Right renal cortex interstitium (tissue), 3 donors: ENCODE results near the gene SERPINI2. TPM values are rescaled to one million over a fixed set of nuclear protein-coding genes. Genes with fewer than 3 reads are reported as not detected.
"Not testable (repeated sequence)": the region's sequence is repeated elsewhere in the genome, so short reads cannot be mapped to it uniquely, and the experiment has no call there.

ENCODE experiments used
- DNase-seq, 3 donors: peaks; one replicate each; pipeline ENCODE4 v3.0.0-alpha.2; 2013; ENCODE audit warnings: low read depth in 3 of 3, low spot score in 2 of 3
- polyA plus RNA-seq, 3 donors: library from polyadenylated mRNA; unstranded; fragments of 120-200 nt; gene quantifications; one replicate each; pipeline ENCODE4 v1.2.1, GENCODE V29; 2013; ENCODE audit not compliant: insufficient read length in 3 of 3

SERPINI2 gene
- polyA plus RNA-seq, 3 donors, result 0.78 to 1.1 (median 0.86) TPM

DNA sequence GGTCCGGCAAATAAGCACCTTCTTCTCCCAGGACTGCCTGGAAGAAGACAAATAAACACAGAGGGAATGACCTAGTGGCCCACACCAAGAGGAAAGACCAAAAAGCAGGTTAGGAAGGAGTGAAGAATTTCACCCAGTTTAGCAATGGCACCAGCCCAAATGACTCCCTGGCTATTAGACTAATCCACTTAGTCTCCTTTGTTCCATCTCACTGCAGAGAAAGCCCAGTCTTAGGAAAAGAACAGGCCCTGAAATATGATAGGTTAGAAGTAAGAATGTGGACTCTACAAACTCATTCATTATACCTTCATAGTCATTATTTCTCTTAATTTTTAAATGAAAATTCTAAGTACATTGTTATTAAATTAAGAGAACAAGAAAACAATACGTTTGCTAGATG, 23.2 kb downstream of the SERPINI2 start:
- DNase-seq, result no peak

DNA sequence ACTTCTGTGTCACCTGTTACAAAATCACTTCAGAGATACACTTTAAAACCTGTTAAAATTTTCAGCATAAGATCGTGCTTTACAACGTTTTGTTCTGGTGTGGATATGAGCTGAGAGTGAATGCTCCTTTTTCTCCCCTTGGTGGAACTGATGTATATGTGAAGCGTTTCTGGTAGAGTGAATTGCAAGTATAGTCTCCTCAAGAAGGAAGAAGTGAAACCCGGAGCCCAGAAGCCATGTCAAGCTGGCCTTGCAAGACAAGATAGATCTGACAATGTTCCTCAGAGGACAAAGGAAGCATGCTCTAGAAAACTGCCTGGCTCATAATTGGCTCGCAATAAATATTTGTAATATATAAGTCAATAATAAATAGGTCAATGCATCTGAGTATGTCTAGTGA, 23.6 kb downstream of the SERPINI2 start:
- no peak for DNase-seq

DNA sequence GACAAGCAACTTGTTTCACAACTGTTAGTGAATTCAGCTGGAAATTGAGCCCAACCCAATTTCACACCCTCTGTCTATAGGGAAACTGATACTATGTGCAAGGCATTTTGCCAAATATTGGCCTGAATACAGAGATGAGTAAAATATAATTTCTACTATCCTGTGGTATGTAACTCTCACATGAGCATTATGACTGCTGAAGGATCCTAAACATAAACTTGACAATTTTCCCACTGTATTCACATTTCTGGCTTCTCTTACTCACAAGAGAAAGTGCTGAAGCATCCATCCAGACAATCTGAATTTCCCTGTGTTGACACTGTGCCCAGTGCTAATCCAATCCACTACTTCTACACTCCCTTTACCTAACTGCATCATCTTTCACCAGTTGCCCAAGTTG, 28.4 kb downstream of the SERPINI2 start:
- DNase-seq, result no peak

DNA sequence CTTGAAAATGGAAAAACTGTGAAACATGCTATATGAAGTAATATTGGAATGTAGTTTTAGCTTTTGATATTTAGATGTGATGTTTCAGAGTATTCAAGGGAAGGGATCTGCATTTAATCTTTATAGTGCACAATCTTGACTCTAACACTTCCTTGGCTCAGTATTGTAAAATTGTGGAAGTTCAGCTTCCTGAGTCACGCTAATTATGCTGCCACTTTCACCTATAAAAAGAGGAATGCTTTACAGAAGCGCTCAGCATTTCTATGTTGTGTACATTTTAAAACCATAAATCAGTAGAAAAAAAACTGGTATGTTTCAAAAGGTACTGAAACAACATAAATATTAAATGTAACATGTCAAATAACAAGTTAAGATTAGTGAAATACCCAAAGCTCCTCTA, 32.6 kb downstream of the SERPINI2 start:
- DNase-seq, result no peak

DNA sequence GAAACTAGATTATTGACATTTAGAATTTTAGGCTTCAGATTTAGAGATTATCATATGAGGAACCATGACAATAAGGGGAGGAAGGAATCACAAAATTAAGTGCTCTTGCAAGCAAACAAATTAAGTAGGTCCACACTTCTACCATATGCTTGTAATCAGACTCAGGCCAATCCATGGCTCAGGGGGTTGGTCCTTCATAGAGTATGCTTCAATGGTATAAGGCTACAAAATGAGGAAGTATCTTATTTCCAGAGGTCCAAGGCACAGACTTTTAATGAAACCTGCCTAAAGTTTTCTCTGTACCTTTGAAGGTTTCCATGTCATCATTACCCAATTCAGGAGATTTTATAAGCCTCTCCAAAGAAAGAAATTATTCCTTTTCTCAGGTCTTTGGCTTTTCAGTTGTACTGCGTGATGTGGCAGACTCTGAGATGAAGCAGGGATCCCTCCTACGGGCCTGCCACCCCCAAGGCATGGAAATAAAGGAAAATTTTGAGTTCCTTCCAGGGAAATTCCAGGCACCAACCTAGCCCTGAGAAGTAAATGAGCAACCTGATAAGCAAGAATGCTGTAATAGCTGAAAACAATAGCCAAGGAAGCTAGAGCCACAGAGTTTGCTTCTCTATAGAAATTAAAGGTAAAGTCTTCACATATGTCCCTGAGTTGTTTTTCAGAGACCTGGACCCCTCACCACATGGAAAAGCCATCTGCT, 36.3 kb downstream of the SERPINI2 start:
- DNase-seq, result no peak

DNA sequence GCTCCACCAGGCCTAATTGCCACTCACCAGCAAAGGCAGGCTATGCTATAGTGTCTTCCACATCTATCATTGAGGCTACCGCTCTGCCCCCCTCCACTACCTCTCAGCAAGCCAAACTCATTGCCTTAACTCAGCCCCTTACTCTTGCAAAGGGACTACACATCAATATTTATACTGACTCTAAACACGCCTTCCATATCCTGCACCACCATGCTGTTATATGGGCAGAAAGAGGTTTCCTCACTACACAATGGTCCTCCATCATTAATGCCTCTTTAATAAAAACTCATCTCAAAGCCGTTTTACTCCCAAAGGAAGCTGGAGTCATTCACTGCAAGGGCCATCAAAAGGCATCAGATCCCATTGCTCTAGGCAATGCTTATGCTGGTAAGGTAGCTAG, 46.9 kb downstream of the SERPINI2 start:
- DNase-seq, result not testable (repeated sequence)

DNA sequence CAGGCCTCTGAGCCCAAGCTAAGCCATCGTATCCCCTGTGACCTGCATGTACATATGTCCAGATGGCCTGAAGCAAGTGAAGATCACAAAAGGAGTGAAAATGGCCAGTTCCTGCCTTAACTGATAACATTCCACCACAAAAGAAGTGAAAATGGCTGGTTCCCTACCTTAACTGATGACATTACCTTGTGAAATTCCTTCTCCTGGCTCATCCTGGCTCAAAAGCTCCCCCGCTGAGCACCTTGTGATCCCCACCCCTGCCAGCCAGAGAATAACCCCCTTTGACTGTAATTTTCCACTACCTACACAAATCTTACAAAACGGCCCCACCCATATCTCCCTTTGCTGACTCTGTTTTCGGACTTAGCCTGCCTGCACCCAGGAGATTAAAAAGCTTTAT, 51.4 kb downstream of the SERPINI2 start:
- not testable (repeated sequence) for DNase-seq

DNA sequence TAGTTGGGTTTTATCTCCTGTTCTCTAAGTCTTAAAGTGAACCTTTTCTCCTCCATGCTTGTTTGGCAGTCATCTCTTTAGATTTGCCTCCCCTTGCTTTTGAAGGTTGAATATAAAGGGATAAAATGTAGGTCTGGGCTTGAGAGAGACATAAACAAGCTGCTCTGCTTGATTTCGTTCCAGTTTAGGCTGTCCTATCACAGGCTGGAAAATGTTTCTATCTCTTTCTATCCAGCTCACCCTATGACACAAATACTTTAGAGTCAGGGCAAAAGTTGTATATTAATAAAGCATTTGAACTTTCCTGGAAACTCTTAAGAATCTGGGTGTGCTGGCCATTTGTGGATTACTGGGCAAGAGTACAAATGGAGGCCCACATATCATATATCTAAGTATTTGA, 64.2 kb downstream of the SERPINI2 start:
- peak in 1 of 3 donors; percentile 4 for DNase-seq

DNA sequence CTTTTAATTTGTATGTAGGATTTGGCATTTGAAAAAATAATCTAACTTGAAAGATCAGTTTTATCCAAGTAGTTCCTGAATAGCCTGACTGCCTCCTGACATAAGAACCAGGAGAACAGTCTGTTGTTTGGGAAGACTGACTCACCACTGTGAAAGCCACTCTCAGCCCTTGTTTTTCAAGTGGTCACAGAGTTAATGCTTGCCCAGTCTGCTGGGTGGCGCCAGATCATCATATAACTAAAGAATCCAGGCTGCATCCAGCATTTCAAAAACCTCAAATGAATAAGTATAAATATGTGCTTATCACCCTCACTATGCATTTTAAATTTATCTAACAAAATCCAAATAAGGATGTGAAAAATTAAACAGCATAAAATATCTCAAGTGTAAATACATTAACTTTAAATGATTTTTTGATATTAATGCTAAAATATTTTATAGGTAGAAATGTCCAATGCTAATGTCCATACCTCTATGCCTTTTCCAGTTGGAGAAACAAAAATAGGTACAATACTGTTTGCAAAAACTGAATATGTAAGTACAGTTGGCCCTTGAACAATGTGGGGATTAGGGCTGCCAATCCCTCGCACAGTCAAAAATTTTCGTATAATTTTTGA, 66.9 kb downstream of the SERPINI2 start:
- DNase-seq, result peak in 2 of 3 donors; percentile 10 to 35

DNA sequence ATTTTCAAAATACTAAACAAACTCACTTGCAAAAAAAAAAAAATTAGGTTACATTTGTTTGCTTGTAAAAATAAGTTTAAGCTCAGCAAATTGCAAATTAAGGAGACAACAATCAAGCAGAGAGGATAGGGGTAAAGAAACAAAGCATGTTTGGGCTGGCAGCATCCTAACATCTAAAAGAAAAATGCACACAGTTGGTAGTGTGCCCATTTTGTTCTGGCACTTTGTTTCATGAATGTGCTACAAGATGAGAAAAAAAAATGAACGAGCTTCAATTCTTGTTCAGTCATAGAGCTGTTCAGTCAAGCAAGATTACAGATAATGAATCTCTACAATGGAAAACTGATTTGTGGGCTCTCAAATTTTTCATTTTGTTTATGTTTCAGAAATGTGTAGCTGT, 76.0 kb downstream of the SERPINI2 start:
- no peak for DNase-seq

DNA sequence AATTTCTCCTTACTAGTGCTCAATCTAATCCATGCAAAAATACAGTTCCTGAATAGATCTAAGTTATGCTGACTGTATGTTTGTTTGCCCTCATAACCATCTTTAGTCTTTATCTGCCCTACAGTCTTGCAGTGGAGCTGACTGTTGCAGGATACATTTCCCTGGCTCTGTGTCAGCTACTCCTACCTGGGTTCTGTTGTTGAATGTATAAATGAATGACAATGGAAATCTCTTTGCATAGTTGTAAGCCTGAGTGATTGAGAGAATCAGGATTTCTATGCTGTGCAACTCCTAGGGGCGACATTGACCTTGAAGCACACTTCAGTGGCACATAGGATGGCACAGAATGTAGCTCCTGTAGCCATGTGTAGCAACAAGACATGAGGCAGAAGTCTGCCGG, 77.8 kb downstream of the SERPINI2 start:
- DNase-seq, result no peak

DNA sequence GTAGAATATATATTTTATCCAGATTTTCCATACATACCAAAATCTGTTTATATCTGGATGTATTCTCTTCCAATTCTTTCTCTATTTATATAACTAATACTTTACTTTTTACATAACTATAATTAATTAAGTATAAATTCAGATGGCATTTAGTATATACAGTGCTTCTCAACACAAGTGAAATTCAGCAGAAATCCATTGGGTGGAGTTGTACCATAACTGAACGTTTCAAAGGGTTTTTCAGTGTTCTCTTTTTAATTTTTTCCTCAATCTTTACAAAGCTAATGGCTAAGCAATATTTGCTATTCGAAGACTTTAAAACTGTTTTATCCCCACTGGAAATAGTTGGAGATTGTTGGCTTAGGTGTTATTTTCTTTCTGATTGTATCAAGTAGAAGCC, 79.8 kb downstream of the SERPINI2 start:
- no peak for DNase-seq

Other genes with a start within 250 kb of the SERPINI2 start
- gene ZBBX, start 93.7 kb downstream of the SERPINI2 start, polyA plus RNA-seq, result 1 to 10 TPM; 4.5 to 6.7 (median 4.8) TPM
- 1 to 10 TPM; 2.3 to 2.8 (median 2.6) TPM for gene WDR49, start 179.9 kb upstream of the SERPINI2 start, polyA plus RNA-seq